Measurements from ENCODE around the gene CLEC6A. TPM values are rescaled to one million over a fixed set of nuclear protein-coding genes. Genes with fewer than 3 reads are reported as not detected.
"Not testable (repeated sequence)": the region's sequence is repeated elsewhere in the genome, so short reads cannot be mapped to it uniquely, and the experiment has no call there.

The CLEC6A gene
- total RNA-seq (under 1 TPM in 1 of 2 donors, not detected in 1; 0.20 TPM), polyA plus RNA-seq (ENCODE audit: insufficient read length in 2 of 2) (not detected)
- long read RNA-seq, donor 1, result 0 reads
- long read RNA-seq, donor 2, result 0 reads
- long read RNA-seq, donor 3, result 0 reads
- long read RNA-seq, donor 4, result 0 reads

DNA sequence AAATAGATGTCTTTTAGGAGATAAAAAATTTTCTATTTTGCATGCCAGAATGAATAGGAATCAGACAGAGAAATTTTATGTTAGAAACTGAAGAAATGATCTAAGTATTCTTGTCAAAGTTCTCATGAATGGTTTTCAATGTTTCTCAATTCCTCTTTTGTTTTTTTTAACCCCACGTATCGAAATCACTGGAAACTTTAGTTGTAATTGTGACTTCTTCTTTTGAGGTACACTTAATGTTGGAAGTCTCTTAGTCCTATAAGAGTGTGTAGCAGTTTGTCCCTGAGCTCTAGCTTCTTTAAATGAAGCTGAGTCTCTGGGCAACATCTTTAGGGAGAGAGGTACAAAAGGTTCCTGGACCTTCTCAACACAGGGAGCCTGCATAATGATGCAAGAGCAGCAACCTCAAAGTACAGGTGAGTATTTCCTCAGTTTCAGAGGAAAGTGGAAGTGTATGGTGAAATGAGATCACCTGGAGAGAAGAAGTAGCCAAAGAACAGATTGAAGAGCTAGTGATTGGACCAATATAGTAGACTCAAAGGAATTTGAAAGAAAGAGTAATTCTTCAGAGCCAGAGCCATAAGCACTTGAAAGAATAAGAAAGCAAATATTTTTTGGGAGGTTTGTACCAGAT lies at the start of gene CLEC6A:
Gene CLEC6A, plus strand, starts transcription at position 236 of the 634 bp plus-strand sequence. Its CDS starts 150 bp downstream, at position 386.
- Histone ChIP-seq H3K36me3 (ENCODE audit: control insufficient read depth, insufficient read depth, low read length) (no peaks in the 10 kb centered on the region), H3K9me3 (ENCODE audit: control insufficient read depth, insufficient read depth, low read length) (no peaks in the 10 kb centered on the region), H3K27ac (ENCODE audit: low read depth, low read length) (no peak within 1 kb of the TSS), H3K4me3 (ENCODE audit: low read depth, low read length) (no peak within 1 kb of the TSS), H3K27me3 (ENCODE audit: control insufficient read depth, insufficient read depth, low read length) (no peaks in the 10 kb centered on the region), H3K4me1 (ENCODE audit: control insufficient read depth, insufficient read depth, low read length) (no peaks in the 10 kb centered on the region)
- DNase-seq (ENCODE audit: low read depth in 4 of 6, low spot score in 6 of 6), result no peak
- WGBS (ENCODE audit: insufficient coverage), result no CpG with 5 or more reads among the region's 2 CpGs

DNA sequence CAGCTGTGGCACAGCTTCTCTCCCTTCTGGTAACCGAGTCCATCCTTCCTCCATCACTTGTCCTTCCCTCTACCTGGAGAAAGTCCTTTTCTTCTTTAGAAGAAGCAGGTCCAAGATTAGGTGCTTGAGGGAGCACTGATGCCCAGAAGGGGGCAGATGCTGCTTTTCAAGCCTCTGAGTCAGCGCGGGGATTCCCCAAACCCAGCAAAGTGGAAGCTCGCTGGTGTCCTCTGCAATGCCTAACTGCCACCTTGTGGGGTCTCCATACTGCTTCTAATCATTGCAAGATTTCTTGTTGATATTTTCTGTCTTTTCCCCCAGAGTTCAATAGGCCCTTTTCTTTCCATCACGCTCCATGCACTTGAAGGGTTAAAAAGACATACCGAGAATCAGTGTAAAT lies 36.2 kb upstream of the CLEC6A start:
- H3K4me1 ChIP-seq (ENCODE audit: control insufficient read depth, insufficient read depth, low read length); H3K27me3 ChIP-seq (ENCODE audit: control insufficient read depth, insufficient read depth, low read length); H3K27ac ChIP-seq (ENCODE audit: low read depth, low read length); H3K9me3 ChIP-seq (ENCODE audit: control insufficient read depth, insufficient read depth, low read length); H3K4me3 ChIP-seq (ENCODE audit: low read depth, low read length); DNase-seq (ENCODE audit: low read depth in 4 of 6, low spot score in 6 of 6); H3K36me3 ChIP-seq (ENCODE audit: control insufficient read depth, insufficient read depth, low read length): not testable (repeated sequence)
- WGBS (ENCODE audit: insufficient coverage), result no CpG with 5 or more reads among the region's 6 CpGs

DNA sequence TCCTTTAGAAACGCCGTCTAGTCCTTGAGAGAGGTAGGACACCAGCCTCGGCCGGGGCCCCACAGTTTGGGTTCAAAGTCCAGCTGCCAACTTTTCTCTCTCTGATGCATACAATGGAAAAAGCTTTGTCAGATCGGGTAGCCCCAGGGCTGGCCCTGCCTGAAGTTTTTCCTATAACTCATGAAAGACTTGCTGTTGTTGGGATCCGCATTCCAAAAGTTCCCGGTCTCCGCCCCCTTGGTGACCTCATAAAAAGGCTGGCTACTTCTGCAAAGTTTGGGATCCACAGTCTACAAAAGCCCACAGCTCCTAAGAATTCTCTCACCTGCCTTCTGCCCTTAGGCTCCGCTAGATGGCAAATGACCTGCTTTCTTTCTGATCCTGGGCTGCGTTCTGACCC lies 35.3 kb upstream of the CLEC6A start:
- Histone ChIP-seq H3K4me3 (ENCODE audit: low read depth, low read length) (no peak overlapping the region), H3K9me3 (ENCODE audit: control insufficient read depth, insufficient read depth, low read length) (no peaks in the 10 kb centered on the region), H3K36me3 (ENCODE audit: control insufficient read depth, insufficient read depth, low read length) (no peaks in the 10 kb centered on the region), H3K27ac (ENCODE audit: low read depth, low read length) (no peak overlapping the region), H3K4me1 (ENCODE audit: control insufficient read depth, insufficient read depth, low read length) (no peaks in the 10 kb centered on the region), H3K27me3 (ENCODE audit: control insufficient read depth, insufficient read depth, low read length) (no peaks in the 10 kb centered on the region)
- no CpG with 5 or more reads among the region's 10 CpGs for WGBS (ENCODE audit: insufficient coverage)
- DNase-seq (ENCODE audit: low read depth in 4 of 6, low spot score in 6 of 6), result no peak

DNA sequence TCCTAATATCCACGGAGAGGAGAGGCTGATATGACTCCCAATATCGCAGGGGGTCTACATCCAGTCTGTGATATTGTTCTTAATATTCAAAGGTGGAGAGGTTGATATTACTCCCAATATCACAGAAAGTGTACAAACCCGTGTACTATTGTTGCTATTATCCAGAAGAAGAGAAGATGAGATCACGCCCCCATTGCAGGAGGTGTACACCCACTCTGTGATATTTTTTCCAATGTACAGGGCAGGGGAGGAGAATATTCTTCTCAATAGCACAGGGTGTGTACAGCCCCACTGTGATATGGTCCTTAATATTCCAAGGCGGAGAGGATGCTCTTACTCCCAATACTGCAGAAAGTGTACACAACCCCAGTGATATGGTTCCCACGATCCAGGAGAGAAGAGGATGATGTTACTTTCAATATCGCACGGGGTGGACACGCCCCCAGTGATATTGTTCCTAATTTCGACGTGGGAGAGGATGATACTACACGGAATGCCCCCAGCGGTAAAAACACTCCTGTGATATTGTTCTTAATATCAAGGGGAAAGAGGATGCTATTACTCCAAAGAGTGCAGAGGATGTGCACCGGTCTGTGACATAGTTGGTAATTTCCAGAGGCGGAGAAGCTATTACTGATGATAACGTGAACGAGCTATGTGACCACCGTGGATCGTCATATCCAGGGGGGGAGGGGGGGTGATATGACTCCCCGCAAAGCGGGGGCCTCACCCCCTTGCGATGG lies 11.1 kb upstream of the CLEC6A start:
- DNase-seq (ENCODE audit: low read depth in 4 of 6, low spot score in 6 of 6), result peak in 2 of 6 donors; percentile 0
- WGBS (ENCODE audit: insufficient coverage), result 87% methylated on average over 7 of the region's 22 CpGs
- not testable (repeated sequence) for H3K27ac ChIP-seq (ENCODE audit: low read depth, low read length); H3K4me3 ChIP-seq (ENCODE audit: low read depth, low read length); H3K4me1 ChIP-seq (ENCODE audit: control insufficient read depth, insufficient read depth, low read length); H3K9me3 ChIP-seq (ENCODE audit: control insufficient read depth, insufficient read depth, low read length); H3K27me3 ChIP-seq (ENCODE audit: control insufficient read depth, insufficient read depth, low read length); H3K36me3 ChIP-seq (ENCODE audit: control insufficient read depth, insufficient read depth, low read length)

DNA sequence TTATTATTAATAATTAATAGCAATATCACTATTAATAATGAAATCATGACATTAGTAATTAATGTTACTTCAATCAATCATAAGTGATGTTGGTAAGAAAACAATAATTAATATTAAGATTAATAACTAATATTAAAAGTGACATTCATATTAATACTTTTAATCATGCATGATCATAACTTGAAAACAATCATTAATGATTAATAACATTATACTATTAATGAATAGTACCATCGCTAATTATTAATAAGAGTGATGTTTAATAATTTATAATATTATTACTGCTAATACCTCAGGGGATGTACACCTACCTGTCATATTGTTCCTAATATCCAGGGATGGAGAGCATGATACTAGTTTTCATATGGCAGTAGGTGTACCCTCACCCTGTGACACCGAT lies 10.0 kb upstream of the CLEC6A start:
- H3K27me3 ChIP-seq (ENCODE audit: control insufficient read depth, insufficient read depth, low read length), result no peaks in the 10 kb centered on the region
- H3K4me3 ChIP-seq (ENCODE audit: low read depth, low read length), result no peak overlapping the region
- peak in 1 of 6 donors; percentile 0 for DNase-seq (ENCODE audit: low read depth in 4 of 6, low spot score in 6 of 6)
- H3K9me3 ChIP-seq (ENCODE audit: control insufficient read depth, insufficient read depth, low read length), result no peaks in the 10 kb centered on the region
- H3K36me3 ChIP-seq (ENCODE audit: control insufficient read depth, insufficient read depth, low read length), result no peaks in the 10 kb centered on the region
- no peak overlapping the region for H3K27ac ChIP-seq (ENCODE audit: low read depth, low read length)
- WGBS (ENCODE audit: insufficient coverage), result 88% methylated on average over 1 of the region's 2 CpGs
- H3K4me1 ChIP-seq (ENCODE audit: control insufficient read depth, insufficient read depth, low read length), result no peaks in the 10 kb centered on the region

DNA sequence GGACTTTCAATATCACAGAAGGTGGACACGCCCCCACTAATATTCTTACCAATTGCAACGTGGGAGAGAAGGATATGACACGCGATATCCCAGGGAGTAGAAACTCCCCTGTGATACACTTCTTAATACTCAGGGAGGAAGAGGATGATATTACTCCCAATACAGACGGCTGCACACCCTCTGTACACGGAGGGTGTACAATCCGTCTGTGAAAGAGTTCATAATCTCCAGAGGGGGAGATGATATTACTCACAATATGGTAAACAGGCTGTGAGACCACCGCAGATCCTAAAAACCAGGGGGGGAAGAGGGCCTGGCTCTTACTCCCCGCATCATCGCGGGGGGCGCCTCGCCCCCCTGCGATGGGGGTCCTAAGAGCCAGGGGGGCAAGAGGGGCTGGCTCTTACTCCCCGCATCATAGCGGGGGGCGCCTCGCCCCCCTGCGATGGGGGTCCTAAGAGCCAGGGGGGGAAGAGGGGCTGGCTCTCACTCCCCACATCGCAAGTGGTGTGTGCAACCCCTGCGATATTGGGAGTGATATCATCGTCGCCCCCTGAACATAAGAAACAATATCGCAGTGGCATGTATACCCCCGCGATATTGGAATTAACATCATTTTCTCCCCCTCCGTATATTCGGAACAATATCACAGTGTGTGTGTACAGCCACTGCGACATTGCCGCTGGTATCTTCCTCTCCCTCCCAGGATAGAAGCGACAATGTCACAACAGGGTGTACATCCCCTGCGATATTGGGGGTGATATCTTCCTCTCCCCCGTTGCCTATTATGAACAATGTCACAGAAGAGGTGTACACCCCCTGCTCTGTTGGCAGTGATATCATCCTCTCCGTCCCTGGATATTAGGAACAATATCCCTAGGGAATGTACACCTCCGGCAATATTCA lies 8.9 kb upstream of the CLEC6A start:
- no peaks in the 10 kb centered on the region for H3K4me1 ChIP-seq (ENCODE audit: control insufficient read depth, insufficient read depth, low read length)
- no peak overlapping the region for H3K4me3 ChIP-seq (ENCODE audit: low read depth, low read length)
- WGBS (ENCODE audit: insufficient coverage), result 97% methylated on average over 16 of the region's 35 CpGs
- DNase-seq (ENCODE audit: low read depth in 4 of 6, low spot score in 6 of 6), result peak in 2 of 6 donors; percentile 0
- no peak overlapping the region for H3K27ac ChIP-seq (ENCODE audit: low read depth, low read length)
- no peaks in the 10 kb centered on the region for H3K27me3 ChIP-seq (ENCODE audit: control insufficient read depth, insufficient read depth, low read length)
- no peaks in the 10 kb centered on the region for H3K36me3 ChIP-seq (ENCODE audit: control insufficient read depth, insufficient read depth, low read length)
- no peaks in the 10 kb centered on the region for H3K9me3 ChIP-seq (ENCODE audit: control insufficient read depth, insufficient read depth, low read length)

DNA sequence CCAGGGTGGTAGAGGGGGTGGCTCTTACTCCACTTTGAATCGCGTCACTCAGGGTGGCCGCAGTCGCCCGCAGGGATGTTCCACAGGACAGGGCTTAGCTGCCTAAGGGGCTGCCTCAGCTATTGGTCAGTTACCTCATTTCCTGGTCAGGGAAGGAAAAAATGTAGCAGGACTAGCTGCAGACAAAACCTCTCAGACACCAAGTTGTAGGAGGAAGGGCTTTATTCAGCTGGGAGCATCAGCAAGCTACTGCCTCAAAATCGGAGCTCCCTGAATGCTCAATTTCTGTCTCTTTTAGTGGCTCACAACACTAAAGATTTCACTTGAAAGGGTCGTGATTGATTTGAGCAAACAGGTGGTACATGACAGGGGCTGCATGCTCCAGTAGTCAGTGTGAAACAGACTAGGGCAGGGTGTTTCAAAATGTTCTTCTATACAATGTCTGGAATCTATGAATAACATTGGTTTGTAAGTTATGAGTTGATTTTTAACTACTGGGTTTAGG lies 6.4 kb upstream of the CLEC6A start:
- no peaks in the 10 kb centered on the region for H3K9me3 ChIP-seq (ENCODE audit: control insufficient read depth, insufficient read depth, low read length)
- no peak overlapping the region for H3K27ac ChIP-seq (ENCODE audit: low read depth, low read length)
- no peaks in the 10 kb centered on the region for H3K4me1 ChIP-seq (ENCODE audit: control insufficient read depth, insufficient read depth, low read length)
- H3K27me3 ChIP-seq (ENCODE audit: control insufficient read depth, insufficient read depth, low read length), result no peaks in the 10 kb centered on the region
- no peak overlapping the region for H3K4me3 ChIP-seq (ENCODE audit: low read depth, low read length)
- no peaks in the 10 kb centered on the region for H3K36me3 ChIP-seq (ENCODE audit: control insufficient read depth, insufficient read depth, low read length)
- DNase-seq (ENCODE audit: low read depth in 4 of 6, low spot score in 6 of 6), result peak in 2 of 6 donors; percentile 0 to 3
- WGBS (ENCODE audit: insufficient coverage), result 65% methylated on average over 6 of the region's 7 CpGs

DNA sequence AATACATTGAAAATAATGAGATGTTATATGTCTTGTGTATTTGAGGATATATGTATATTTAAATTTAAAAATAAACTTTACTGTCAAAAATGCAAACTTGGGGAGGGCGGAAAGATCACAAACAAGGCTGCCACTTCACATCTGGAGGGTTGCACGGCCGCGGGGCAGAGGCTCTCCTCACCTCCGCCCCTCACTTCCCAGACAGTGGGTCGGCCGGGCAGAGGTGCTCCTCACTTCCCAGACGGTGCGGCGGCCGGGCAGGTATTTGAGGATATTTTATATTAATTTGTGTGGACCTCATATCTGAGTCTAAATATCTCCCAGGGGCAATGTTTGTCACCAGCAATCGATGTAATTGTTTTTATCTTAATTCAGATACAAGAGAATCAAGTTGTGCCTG lies 3.7 kb upstream of the CLEC6A start:
- no peak overlapping the region for H3K27ac ChIP-seq (ENCODE audit: low read depth, low read length)
- WGBS (ENCODE audit: insufficient coverage), result 100% methylated on average over 4 of the region's 12 CpGs
- no peaks in the 10 kb centered on the region for H3K27me3 ChIP-seq (ENCODE audit: control insufficient read depth, insufficient read depth, low read length)
- no peaks in the 10 kb centered on the region for H3K36me3 ChIP-seq (ENCODE audit: control insufficient read depth, insufficient read depth, low read length)
- no peaks in the 10 kb centered on the region for H3K4me1 ChIP-seq (ENCODE audit: control insufficient read depth, insufficient read depth, low read length)
- H3K4me3 ChIP-seq (ENCODE audit: low read depth, low read length), result no peak overlapping the region
- no peak for DNase-seq (ENCODE audit: low read depth in 4 of 6, low spot score in 6 of 6)
- no peaks in the 10 kb centered on the region for H3K9me3 ChIP-seq (ENCODE audit: control insufficient read depth, insufficient read depth, low read length)

DNA sequence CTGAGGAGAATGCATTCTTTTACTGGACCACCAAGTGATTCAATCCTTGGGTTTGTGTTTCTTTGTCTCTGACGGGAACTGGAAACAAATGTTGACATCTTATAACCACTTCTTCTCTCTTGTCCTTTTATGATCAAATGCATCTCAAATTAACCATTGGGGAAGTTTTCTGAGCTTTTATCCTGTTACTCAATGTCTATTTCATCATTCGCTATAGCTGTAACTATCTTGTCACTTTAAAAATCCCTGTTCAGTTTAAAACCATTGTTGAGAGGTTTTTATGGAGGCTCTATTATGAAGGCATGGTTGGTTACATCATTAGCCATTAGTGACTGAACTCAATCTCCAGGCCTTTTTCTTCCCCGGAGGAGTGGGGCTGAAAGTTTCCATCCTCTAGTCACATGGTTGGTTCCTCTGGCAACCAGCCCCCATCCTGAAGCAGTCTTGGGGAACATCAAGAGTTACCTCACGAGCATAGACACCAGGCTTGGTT lies 2.7 kb upstream of the CLEC6A start:
- no peaks in the 10 kb centered on the region for H3K36me3 ChIP-seq (ENCODE audit: control insufficient read depth, insufficient read depth, low read length)
- H3K27ac ChIP-seq (ENCODE audit: low read depth, low read length), result no peak overlapping the region
- no peak for DNase-seq (ENCODE audit: low read depth in 4 of 6, low spot score in 6 of 6)
- H3K27me3 ChIP-seq (ENCODE audit: control insufficient read depth, insufficient read depth, low read length), result no peaks in the 10 kb centered on the region
- H3K4me1 ChIP-seq (ENCODE audit: control insufficient read depth, insufficient read depth, low read length), result no peaks in the 10 kb centered on the region
- H3K4me3 ChIP-seq (ENCODE audit: low read depth, low read length), result no peak overlapping the region
- WGBS (ENCODE audit: insufficient coverage), result 14% methylated on average over 1 of the region's 4 CpGs
- H3K9me3 ChIP-seq (ENCODE audit: control insufficient read depth, insufficient read depth, low read length), result no peaks in the 10 kb centered on the region
